ENCODE measurements around the gene AGR2. TPM values are rescaled to one million over a fixed set of nuclear protein-coding genes. Genes with fewer than 3 reads are reported as not detected.

Gene AGR2
- total RNA-seq, 2 donors from 2014 or later: not detected

GRCh38 chr7:16818732-16819131 lies 13.9 kb upstream of the AGR2 start:
- TF ChIP-seq CTCF (IDR thresholded peaks at IDR 0.05): no peak
- Histone ChIP-seq H3K36me3 (no peaks in the 10 kb centered on the region), H3K9me3 (no peaks in the 10 kb centered on the region), H3K4me3 (no peak overlapping the region), H3K4me1 (no peaks in the 10 kb centered on the region), H3K27me3 (no peaks in the 10 kb centered on the region), H3K27ac (no peak overlapping the region)
- DNase-seq (ENCODE audit: low spot score): no peak

- Histone ChIP-seq H3K36me3 (no peaks in the 10 kb centered on the region), H3K4me3 (no peak overlapping the region), H3K27me3 (no peaks in the 10 kb centered on the region), H3K4me1 (no peaks in the 10 kb centered on the region), H3K27ac (no peak overlapping the region), H3K9me3 (no peaks in the 10 kb centered on the region)
- TF ChIP-seq CTCF (IDR thresholded peaks at IDR 0.05): no peak
- DNase-seq (ENCODE audit: low spot score): no peak
Measured at GRCh38 chr7:16817536-16817935, 12.7 kb upstream of the AGR2 start.

DNA sequence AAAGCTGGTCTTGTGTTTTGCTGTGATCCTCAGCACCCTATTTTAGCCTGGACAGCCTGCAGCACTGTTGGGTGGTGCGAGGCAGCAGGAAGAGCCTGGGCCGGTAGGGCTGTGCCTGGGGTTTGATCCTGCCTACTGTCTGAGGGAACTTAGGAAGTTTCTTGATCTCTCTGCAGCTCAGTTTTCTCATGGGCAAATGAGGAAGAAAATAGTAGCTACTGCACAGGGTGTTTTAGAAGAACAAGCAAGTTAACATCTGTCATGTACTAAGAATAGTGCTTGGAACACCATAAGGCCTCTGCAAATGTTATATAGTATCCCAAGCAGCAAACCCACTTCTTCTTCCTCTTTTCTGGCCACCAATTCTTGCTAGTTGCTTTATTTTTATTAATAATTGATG lies 12.0 kb upstream of the AGR2 start:
- Histone ChIP-seq H3K4me1 (no peaks in the 10 kb centered on the region), H3K9me3 (no peaks in the 10 kb centered on the region), H3K27me3 (no peaks in the 10 kb centered on the region), H3K4me3 (no peak overlapping the region), H3K27ac (no peak overlapping the region), H3K36me3 (no peaks in the 10 kb centered on the region)
- TF ChIP-seq CTCF (IDR thresholded peaks at IDR 0.05): no peak
- DNase-seq (ENCODE audit: low spot score): no peak

DNA sequence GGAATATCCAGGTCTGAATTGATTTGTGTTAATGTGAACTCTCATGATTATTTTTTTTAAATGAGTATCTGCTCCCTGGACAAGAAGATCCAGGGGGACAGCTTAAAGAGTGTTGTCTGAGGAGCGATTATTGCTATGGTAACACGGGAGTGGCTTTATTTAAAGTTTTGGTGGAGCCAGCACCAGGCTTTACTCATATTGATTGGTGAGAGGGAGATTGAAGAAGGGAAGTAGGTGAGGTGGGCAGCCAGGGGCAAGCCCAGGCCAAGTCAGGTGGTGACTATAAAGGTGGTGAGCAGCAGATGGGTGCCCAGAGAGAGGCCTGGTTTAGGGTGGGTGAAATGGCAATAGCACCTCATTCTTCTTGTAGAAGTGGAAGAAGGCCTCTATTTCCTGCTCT lies 10.2 kb upstream of the AGR2 start:
- H3K27ac ChIP-seq: no peak overlapping the region
- DNase-seq (ENCODE audit: low spot score): no peak

GRCh38 chr7:16813232-16813616 lies 8.4 kb upstream of the AGR2 start:
- H3K27ac ChIP-seq: no peak overlapping the region
- H3K4me1 ChIP-seq: no peaks in the 10 kb centered on the region
- H3K9me3 ChIP-seq: no peaks in the 10 kb centered on the region
- no peak for DNase-seq (ENCODE audit: low spot score)
- TF ChIP-seq CTCF (IDR thresholded peaks at IDR 0.05): no peak
- H3K36me3 ChIP-seq: no peaks in the 10 kb centered on the region
- H3K4me3 ChIP-seq: no peak overlapping the region
- no peaks in the 10 kb centered on the region for H3K27me3 ChIP-seq

More for the DNA sequence above, 10.2 kb upstream of the AGR2 start:
- Histone ChIP-seq H3K27me3 (no peaks in the 10 kb centered on the region), H3K4me3 (no peak overlapping the region), H3K36me3 (no peaks in the 10 kb centered on the region), H3K4me1 (no peaks in the 10 kb centered on the region), H3K9me3 (no peaks in the 10 kb centered on the region)
- no peak for TF ChIP-seq CTCF (IDR thresholded peaks at IDR 0.05)

DNA sequence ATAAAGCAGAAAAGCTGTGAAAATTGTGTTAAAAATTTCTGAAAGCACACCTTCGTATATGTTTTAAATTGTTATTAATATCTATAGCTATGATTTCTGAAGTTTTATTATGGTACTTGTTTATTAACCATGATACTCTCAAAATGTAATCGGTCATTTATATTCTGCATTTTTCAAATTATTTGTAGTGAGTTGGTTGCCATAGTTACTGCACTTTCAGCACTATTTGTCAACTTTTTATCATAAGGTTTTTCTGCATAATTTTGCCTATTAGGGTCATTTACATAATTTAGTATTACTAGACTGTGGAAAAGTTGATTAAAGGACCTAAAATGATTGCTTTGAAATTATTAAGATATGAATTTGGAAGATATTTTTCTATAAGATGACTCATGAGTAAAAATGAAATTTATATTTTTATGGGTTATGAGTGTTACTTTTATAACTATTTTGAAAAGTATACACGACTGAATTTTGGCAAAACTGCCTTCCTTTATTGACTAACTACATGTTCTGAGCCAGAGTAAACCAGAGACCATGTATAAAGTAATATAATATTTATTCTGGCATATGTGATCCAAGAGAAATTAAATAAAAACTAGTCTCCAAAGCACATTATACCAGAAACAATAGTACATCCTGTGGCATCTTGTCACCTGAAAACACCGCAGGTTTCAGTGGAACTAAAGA lies 7.9 kb upstream of the AGR2 start:
- no peak for DNase-seq (ENCODE audit: low spot score)
- no peaks in the 10 kb centered on the region for H3K27me3 ChIP-seq
- H3K4me3 ChIP-seq: no peak overlapping the region
- H3K9me3 ChIP-seq: no peaks in the 10 kb centered on the region
- H3K4me1 ChIP-seq: no peaks in the 10 kb centered on the region
- no peaks in the 10 kb centered on the region for H3K36me3 ChIP-seq
- H3K27ac ChIP-seq: no peak overlapping the region
- TF ChIP-seq CTCF (IDR thresholded peaks at IDR 0.05): no peak

All from right atrium auricular region (tissue), 2 donors.